ENCODE results near the gene TSPAN33.

- TF ChIP-seq CTCF (IDR thresholded peaks at IDR 0.05; ENCODE audit: borderline replicate concordance, extremely low read depth, low read length, poor library complexity, severe bottlenecking) (no peak), EZH2 (IDR thresholded peaks at IDR 0.05; ENCODE audit: borderline replicate concordance, low read depth, low read length, severe bottlenecking) (no peak)
Observed at GRCh38 chr7:129210989-129211312, 66.4 kb downstream of the TSPAN33 start.
